GM21360 (cell line): ENCODE measurements around the gene TICAM2.
A peak's percentile ranks its signal among the peaks of the same experiment; 100 is the strongest.

Experiments
- ATAC-seq: cut with Tn5 transposase; IDR thresholded peaks from one replicate; pipeline ENCODE4 v1.9.1; 2021; ENCODE audit warnings: mild to moderate bottlenecking, moderate library complexity; ENCODE audit not compliant: unreplicated experiment

The TICAM2 gene

DNA sequence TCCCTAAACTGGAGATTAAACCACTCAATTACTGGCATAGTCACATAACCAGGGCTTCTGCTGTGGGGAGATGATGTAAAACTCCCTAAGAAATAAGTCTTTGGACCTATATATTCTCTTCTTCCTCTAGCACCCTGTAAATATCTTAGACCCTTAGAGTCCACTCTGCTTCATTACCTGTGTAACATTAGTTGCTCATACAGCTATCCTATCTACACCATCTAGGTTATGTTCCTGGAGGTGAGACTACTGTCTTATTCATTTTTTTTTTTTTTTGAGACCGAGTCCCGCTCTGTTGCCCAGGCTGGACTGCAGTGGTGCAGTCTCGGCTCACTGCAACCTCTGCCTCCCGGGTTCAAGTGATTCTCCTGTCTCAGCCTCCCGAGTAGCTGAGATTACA lies 9.6 kb upstream of the TICAM2 start:
- no peak for ATAC-seq

DNA sequence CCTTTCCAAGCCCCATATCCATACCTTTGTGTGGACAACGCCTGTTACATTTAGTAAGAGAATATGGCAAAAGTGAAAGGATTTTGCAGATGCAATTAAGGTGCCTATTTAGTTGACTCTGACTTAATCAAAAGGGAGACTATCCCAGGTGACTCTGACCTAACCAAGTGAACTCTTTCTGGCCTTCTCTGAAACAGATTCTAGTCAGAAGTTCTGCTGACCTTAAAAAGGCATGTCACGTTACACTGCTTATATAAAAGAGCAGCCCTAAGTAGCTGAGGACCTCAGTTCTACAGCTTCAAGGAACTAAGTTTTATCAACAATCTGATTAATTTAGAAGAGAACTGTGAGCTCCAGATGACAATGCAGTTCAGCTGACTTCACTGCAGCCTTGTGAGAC lies 5.7 kb upstream of the TICAM2 start:
- ATAC-seq = no peak

DNA sequence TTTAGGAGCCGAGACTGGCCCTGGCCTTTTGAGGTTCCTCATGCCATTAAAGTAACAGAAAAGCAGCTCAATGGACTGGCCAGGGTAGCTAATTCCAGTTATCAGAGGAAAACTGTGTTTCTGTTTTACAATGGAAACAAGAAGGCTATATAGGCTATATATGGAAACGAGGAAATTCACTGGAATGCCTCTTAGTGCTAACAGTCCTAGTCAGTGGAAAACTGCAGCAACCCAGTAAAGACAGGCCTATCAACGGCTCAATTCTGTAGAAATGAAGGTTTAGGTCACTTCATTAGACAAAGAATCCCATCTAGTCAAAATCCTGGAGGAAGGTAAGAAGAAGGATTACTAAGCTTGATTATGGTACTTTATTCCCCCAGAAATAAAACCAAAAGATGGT lies 3.2 kb upstream of the TICAM2 start:
- no peak for ATAC-seq

DNA sequence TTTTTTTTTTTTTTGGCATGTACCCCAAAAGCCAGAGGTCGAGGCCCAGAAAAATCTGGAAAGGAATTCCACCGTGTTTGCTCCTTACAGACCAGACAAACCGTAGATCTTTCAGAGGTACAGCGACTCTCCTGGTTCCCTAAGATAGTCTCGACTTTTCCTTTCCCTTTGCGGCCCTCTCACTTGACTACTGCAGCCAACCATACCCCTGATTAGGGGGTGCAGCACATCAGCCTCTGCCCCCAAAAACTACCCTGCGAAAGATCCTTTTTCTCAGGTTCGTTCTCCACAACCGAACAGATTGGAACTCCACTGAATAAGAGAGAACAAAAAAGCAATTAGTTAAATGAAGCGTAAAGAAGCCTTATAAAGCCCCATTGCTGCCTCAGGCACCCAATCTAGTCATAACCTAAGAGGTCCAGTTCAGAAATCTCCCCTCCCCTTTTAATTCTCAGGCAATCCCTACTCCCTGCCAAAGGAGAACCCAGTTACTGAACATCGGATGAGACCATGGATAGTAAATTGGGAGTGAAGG lies 379 bp upstream of the TICAM2 start:
- peak; percentile 13 for ATAC-seq

DNA sequence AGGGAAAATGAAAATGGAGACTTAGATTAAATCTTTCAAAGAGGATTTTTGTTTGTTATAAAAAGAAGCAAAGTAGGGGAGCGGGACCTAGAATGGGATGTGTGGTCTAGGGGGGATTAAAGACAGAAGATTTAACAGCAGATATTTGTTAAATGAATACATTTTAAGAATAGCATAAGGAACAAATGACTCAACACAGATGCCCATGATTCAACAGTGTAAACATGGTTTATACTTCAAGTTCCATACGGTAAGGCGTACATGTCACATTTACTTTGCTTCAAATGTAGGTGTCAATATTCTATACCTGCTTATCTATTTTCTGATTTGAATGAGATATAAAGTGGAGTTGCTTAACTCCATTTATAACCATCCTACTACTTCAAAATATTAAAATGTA lies 1.5 kb downstream of the TICAM2 start:
- ATAC-seq = no peak

DNA sequence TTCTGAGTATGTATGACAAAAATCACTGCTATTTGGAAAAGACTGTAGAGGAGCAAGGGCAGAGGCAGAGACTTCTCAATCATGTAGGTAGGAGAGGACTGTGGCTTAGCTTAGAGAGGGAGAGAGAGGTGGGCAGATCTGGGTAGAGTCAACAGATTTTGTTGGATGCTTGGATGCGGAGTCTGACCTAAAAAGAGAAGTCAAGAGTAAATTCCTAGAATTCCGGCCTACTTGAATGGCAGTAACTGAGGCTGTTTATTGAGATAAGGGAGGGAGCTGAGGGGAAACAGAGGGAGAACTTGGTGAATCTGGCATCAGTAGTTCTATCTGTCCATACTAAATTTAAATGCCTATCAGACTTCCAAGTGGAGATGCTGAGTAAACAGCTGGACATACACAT lies 2.4 kb downstream of the TICAM2 start:
- peak; percentile 3 for ATAC-seq

DNA sequence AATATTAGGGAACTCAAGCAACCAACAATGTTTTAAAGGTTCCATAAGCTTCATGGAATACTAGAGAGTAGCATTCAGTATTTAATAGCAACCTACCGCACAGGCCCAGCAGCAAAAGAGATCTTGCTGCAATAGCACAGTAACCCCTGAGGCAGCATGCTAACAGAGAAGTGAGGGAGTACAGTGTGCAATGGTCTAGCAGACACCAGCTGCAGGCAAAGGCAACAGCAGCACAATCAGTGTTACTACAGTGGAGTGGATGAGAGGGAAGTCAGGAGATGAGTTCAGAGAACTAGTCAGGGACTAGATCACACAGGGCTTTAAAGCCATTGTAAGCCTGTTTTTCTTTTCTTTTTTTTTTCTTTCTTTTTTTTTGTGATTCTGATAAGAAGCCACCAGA lies 2.8 kb downstream of the TICAM2 start:
- peak; percentile 50 for ATAC-seq

DNA sequence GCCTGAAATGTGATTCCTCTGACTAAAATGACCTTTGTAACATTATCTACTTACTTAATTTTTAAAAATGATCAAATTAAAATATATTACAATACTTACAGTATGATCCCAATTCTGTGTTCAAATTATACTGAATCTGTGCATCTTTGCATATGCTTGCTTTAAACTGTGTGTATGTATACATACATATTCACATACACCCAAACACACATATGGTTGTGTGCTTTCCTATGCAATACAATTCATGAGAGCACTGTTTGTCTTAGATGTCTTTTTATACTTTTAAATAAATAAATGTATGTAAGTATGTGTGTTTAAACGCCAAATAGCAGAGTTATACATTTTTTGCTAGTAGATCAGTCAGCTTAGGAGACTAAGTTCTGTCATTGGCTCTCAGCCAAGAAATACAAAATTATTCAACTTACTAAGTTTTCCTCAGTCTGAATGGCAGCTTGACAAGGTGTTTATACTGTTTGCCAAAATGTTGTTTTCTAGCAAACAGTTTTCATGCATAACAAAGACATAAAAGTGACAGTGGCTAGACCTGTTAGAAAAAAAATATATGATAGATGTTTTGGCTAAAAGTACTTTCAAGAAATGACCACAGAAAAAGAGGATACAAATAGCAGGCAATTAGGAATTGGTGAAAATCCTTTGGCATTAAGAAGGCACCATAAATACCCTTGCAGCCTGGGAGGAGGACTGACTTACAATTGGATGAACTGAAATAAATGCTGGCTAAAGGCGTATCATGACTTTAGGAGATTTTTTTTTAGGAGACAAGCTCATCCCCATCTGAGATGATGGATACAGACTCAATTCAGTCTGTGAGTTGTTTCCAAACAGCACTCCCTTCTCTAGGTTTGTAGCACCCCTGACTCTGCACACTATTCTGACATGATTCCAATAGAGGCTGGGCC lies 7.9 kb downstream of the TICAM2 start:
- ATAC-seq = no peak

DNA sequence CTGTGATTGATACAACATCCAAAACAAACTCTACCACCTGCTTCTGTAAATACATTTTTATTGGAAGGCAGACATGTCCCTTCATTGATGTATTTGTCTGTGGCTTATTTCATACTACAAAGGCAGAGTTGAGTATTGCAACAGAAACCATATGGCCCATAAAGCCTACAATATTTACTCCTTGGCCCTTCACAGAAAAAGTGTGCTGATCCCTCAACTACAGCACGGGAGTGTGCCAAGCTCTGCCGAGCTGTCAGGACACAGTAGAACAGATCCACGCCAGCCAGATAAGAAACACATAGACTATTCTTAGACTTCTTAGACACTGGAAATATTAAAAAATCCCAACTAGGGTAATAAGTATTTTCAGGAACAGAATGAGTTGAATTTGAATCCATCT lies 13.2 kb downstream of the TICAM2 start:
- no peak for ATAC-seq

DNA sequence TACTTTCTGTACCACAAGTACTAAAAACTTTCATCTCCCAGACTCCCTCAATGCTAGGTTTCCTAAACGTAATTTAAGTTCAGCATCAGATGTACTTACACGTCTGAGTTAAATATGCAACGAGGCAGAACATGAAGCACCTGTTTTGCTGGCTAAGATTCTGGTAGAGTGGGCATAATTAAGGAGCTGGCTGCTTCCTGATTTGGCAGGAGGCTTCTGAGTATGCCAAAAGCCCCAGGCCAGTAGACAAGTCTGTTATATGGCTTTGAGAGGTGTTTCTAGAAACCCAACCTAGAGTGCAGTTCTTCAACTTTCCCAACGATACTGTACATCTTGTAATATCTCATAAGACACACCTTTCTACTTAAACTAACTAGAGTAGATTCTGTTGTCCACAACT lies 13.6 kb downstream of the TICAM2 start:
- ATAC-seq = no peak

DNA sequence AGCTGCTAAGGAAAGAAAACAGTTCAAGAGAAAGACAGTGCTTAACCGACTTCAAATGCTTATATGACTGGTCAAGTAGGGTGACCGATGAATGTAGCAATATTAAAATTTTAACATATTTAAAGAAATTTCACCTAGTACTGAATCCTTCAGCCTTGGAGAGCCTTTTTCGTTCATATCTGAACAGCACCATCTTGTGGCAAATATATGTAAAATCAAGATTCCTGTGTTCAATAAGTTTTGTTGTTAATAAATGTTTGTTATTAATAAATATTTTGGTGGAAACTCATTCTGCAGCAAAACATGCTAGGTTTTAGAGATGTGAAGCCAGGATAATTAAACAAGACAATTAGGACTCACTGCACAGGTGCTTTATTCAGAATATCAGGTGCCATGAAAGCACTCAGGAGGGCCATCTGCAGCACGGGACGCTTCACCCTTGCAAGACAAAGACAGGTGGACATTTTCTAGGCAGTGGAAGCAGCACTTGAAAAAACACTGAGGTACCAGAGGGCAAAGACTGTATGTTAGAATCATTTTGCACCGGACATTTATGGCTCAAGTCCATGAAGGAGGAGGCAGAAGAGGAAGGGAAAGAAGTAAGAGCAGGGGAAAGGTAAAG lies 15.6 kb downstream of the TICAM2 start:
- no peak for ATAC-seq

DNA sequence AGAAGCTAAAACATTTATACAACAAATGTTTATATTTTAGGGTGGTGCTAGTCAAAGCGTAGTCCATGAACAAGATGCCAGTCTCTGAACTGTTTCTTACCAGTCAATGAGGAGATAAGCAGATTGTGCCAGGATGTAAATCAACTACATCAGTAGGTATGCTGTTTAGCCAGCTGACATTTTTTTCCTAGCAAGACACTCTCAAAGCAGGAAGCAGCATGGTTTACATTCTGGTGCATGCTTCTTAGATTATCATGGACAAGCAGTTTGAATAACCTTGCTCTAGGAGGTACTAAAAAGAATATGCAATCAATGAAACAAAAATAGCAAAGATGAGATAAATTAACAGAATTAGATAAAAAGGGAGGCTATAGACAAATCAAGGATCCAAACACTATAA lies 17.0 kb downstream of the TICAM2 start:
- ATAC-seq = no peak

DNA sequence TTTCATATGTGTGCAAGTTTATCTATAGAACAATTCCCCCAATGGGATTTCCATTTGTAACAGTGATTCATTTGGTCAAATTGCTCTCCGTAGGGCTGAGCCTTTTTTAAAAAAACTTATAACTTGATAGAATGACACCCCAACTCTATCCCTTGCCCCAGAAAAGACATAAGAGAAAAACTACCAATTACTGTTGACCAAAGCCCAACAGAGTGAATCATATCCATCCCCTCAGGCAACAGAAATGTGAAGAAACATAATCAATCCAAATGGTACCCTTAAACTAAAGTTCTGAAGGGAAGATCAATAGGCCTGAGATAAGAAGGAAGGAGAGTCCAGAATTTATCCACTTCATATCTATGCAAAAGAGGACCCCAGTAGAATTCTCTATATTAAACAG lies 17.8 kb downstream of the TICAM2 start:
- no peak for ATAC-seq

DNA sequence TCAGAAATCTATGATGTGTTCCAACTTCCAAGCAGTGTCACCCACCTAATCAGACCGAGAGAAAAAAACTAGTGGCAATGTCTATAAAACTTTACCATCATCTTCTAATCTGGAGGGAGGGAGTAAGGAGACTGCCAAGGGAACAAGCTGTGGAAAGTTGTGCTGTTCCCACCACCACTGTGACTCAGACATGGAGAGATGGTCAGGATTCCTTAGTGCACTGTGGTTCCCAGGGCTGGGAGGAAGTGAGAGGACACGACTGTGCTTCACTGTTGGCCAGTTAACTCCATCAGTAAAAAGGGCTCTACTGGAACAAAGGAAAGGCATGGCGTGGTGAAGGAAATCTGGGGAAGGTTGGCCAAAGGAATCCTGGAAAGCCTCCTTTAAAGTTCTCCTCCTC lies 18.8 kb downstream of the TICAM2 start:
- no peak for ATAC-seq

DNA sequence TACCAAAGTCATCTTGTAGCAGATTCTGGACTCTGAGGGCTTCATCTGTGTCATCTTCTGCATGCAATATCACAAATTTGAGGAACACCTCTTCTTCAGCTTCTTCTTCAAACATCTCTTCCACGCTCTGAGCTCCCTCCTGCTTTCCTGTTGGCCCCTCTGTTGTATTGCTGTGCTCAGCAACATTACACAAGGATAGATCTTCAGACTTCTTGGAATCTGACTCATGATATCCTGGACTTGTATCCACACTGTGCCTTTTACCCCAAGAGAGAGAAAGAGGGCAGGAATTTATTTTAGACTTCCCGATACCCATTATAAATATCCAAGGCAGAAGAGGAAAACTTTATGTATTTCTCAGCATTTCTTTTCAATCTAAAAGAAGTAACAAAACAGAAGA lies 21.3 kb downstream of the TICAM2 start:
- ATAC-seq = no peak

DNA sequence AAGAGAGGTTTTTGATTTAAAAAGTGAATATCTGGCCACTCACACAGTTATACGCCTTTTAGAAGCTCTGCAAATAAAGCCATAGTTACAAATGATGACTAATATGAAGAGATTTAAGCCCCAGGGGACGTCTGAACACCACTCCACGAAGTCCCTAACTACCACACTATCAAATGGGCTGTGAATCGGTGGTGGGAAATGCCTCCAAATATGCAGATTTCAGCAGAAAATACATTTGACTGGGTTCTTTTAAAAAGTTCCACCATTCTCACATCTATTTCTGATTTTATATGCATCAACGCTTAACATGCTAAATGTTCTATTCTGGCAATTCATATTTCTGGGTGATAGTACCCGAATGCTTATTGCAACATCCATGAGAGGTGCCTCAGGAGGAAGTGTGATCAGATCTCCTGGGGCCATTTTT lies 22.5 kb downstream of the TICAM2 start:
- peak; percentile 64 for ATAC-seq

DNA sequence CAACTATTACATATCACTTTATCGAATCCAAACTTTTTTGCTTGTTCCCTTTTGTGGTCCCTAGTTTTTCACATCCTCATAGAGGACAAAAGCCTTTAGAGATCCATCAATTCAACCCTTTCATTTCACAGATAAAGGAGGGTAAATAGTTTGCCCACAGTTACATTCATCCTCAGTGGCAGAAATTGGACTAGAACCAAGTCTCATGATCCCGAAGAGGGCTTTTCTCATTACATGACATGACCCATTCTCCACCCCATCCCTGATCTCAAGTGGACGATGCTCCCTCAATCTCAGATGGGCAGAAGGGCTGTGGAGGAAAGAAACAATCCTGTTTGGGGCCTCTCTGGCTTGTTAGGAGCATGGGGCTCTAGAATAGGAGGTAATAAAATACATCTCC lies 23.1 kb downstream of the TICAM2 start:
- ATAC-seq = peak; percentile 0

DNA sequence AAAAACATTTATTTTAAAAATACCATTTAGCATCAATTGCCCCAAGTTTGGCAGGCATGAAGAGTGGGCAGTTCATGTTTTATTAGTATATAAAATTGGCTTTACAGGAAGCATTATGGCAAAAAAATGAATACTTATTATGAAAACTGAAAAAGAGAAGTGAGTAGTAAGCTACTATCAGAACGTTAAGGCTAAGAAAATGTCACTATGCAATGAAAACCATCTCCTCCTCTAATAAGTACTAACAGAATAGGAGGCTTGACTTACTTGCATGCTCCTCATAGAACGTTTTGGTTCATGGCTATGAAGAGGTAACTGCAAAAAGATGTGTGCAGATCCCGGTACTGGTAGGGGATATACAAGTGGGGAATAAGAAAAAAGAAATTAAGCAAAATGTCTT lies 23.6 kb downstream of the TICAM2 start:
- peak; percentile 54 for ATAC-seq

DNA sequence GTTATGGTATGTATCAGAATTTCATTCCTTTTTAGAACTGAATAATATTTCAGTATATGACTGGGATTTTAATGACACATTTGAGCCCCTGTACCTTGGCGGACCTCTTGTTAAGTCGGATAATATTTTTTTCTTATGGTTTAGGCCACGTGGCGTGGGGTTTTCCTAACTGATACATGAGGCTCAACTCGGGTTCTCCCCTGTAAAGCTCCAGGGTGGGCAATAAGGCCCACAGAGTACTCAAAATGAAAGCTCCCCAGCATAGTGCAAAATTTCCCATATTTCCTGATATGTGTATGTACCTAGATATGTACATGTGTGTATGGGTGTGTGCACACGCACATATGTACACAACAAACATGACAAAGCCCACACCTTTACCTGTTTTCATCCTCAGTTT lies 24.5 kb downstream of the TICAM2 start:
- ATAC-seq = no peak

DNA sequence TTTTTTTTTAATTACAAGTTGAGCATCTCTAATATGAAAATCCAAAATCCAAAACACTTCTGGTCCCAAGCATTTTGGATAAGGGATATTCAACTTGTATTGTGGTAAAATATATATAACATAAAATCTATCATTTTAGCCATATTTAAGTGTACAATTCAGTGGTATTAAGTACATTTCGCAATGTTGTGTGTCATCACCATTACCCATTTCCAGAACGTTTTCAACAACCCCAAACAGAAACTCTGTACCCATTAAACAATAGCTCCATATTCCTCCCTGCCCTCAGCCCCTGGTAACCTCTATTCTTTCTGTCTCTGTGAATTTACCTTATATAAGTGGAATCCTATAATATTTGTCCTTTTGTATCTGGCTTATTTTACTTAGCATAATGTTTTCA lies 24.9 kb downstream of the TICAM2 start:
- no peak for ATAC-seq

DNA sequence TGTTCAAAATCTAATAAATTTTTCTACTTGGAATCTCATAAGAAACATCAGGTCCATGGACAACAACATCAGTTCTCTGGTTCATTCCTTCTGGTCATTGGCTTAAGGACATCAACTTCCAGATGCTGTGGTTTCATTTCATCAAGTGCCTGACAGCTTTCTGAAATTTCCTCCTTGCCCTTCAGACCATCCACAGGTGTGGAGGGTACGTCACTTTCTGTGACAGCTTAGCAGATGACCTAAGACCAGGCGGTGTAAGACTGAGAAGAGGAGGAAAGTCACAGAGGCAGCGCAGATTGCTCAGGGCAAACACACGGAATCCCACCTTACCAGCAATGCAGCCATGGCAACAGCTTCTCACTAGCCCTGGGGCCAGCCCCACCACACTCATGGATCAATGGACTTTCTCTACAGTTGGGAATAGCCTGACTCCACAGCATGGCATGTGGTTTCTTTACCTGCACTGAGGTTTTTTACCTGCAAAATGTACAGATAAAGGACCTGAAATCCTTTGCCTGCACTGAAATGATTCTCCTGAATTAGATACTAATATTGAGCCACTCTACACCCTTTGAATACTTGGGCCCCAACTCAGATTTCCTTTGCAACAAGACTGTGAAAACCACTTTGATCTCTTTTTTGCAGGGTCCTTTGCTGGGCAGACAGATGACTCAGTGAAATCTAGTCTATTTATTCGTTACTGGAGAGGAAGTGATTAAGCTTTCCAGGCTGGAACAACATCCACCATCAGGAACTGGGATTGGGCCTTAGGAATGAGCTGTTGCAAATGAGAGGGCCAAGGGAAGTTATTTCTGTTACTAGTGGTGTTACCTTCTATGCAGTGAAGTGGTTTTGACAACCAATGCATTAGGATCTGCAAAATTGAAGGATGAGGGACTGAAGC lies 26.9 kb downstream of the TICAM2 start:
- ATAC-seq = peak; percentile 33
